Neural progenitor cell (in vitro differentiated cells): ENCODE measurements around the gene MTG2. TPM values are rescaled to one million over a fixed set of nuclear protein-coding genes. Genes with fewer than 3 reads are reported as not detected.

Source experiments
- DNase-seq: peaks from one replicate; pipeline ENCODE4 v3.0.0-alpha.2; 2016; ENCODE audit warnings: low spot score
- H2AFZ ChIP-seq: fragments of 200-600 bp; sonication (generic); replicated peaks from 2 replicates; pipeline ENCODE4 v1.6.1; 2016; ENCODE audit warnings: antibody characterized with exemption
- H3F3A ChIP-seq: fragments of 200-600 bp; sonication (generic); 2 replicates; pipeline ENCODE4 v1.6.1; 2016; ENCODE audit warnings: antibody characterized with exemption, low read depth
- H3K27ac ChIP-seq: fragments of 200-600 bp; sonication (generic); 2 replicates; pipeline ENCODE4 v1.5.1; 2016; ENCODE audit warnings: mild to moderate bottlenecking
- H3K27me3 ChIP-seq: fragments of 200-600 bp; sonication (generic); 2 replicates; pipeline ENCODE4 v1.6.1; 2016; ENCODE audit warnings: mild to moderate bottlenecking, moderate library complexity
- H3K36me3 ChIP-seq: fragments of 200-600 bp; sonication (generic); 2 replicates; pipeline ENCODE4 v1.5.1; 2016
- H3K4me1 ChIP-seq: fragments of 200-600 bp; sonication (generic); 2 replicates; pipeline ENCODE4 v1.6.1; 2016; ENCODE audit warnings: mixed run types
- H3K4me2 ChIP-seq: fragments of 200-600 bp; sonication (generic); 2 replicates; pipeline ENCODE4 v1.6.1; 2016
- H3K4me3 ChIP-seq: fragments of 200-600 bp; sonication (generic); 2 replicates; pipeline ENCODE4 v1.5.1; 2016
- H3K79me2 ChIP-seq: fragments of 200-600 bp; sonication (generic); 2 replicates; pipeline ENCODE4 v1.6.1; 2016; ENCODE audit warnings: low read depth
- H3K9ac ChIP-seq: fragments of 200-600 bp; sonication (generic); 2 replicates; pipeline ENCODE4 v1.6.1; 2016
- H3K9me3 ChIP-seq: fragments of 200-600 bp; sonication (generic); 2 replicates; pipeline ENCODE4 v1.5.1; 2016; ENCODE audit warnings: low read depth
- H4K20me1 ChIP-seq: fragments of 200-600 bp; sonication (generic); 2 replicates; pipeline ENCODE4 v1.6.1; 2016; ENCODE audit warnings: low read depth
- H3K27ac Mint-ChIP-seq: 3 replicates; pipeline ENCODE4 v1.8.0; 2021; ENCODE audit warnings: mixed read lengths
- H3K27me3 Mint-ChIP-seq: 2 replicates; pipeline ENCODE4 v1.8.0; 2022; ENCODE audit warnings: low read depth, mild to moderate bottlenecking, inconsistent platforms, moderate library complexity, mixed read lengths; ENCODE audit not compliant: insufficient read depth
- H3K36me3 Mint-ChIP-seq: 3 replicates; pipeline ENCODE4 v1.8.0; 2021; ENCODE audit warnings: mixed read lengths
- H3K4me1 Mint-ChIP-seq: 3 replicates; pipeline ENCODE4 v1.8.0; 2021; ENCODE audit warnings: mixed read lengths
- H3K4me3 Mint-ChIP-seq: 3 replicates; pipeline ENCODE4 v1.8.0; 2021; ENCODE audit warnings: mild to moderate bottlenecking, moderate library complexity, mixed read lengths
- H3K9me3 Mint-ChIP-seq: 3 replicates; pipeline ENCODE4 v1.8.0; 2020; ENCODE audit warnings: mixed read lengths
- EZH2 ChIP-seq: fragments of 200-600 bp; sonication (generic); IDR thresholded peaks from 2 replicates; pipeline ENCODE4 v1.6.1; 2017; ENCODE audit warnings: antibody characterized with exemption, mild to moderate bottlenecking, moderate library complexity
- EZH2phosphoT487 ChIP-seq: fragments of 200-600 bp; sonication (generic); IDR thresholded peaks from 2 replicates; pipeline ENCODE4 v1.6.1; 2017; ENCODE audit warnings: antibody characterized with exemption
- total RNA-seq: library from RNA; depleted of rRNA; stranded (reverse); fragments of >200 nt; gene quantifications from 2 replicates; pipeline ENCODE4 v1.2.3, GENCODE V29; 2015; ENCODE audit warnings: low replicate concordance
- TF ChIP-seq, protein P1 (sequence below): fragments of 200-600 bp; sonication (generic); IDR thresholded peaks from 2 replicates; pipeline ENCODE4 v1.5.1; 2017; ENCODE audit warnings: antibody characterized with exemption, mild to moderate bottlenecking

The MTG2 gene, protein sequence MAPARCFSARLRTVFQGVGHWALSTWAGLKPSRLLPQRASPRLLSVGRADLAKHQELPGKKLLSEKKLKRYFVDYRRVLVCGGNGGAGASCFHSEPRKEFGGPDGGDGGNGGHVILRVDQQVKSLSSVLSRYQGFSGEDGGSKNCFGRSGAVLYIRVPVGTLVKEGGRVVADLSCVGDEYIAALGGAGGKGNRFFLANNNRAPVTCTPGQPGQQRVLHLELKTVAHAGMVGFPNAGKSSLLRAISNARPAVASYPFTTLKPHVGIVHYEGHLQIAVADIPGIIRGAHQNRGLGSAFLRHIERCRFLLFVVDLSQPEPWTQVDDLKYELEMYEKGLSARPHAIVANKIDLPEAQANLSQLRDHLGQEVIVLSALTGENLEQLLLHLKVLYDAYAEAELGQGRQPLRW
- 16.2 and 19.2 TPM in 2 replicates for total RNA-seq

DNA sequence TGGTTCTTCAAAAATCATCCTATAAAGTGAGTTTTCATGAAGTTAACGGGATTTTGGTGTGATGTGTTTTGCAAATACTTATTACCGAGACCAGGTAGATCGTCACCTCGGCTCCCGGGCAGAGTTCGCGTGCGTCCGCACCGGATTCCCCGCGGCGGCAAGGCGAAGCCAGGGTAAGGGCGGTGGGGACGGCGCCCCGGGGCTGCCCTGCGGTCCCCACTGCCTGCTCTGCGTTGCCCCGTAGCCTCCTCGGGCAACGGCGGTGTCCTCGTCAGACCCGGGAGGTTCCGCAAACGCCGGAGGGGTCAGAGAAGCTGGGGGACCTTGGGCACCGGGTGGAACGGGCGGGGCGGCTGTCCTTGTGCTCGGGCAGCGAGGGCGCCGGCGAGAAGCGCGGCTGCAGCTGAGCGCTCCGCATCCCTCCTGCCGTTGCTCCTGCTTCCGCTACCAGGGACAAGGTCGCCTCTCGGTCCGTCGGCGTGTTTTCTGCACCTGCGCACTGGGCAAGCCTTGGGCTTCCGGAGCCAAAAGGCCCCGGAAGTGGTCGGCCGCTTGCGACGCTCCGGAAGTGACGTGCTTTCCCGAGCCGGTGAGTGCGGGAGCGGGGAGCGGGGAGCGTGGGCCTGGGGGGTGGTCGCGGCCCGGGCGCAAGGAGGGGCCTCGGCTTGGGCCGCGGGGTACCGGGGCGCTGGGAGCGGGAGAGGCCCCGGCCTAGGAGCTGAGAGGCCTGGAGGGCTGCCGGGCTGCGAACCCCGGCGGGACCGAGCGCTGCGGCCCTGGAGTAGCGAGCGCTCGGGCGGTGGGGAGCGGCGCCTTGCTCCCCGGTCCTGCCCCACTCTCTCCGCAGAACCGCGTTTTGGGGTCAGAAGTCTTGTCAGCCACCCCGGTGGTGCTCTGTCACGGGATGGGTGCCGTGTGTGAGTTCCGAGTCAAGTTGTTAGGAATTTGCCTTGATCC, at the start of gene MTG2:
Gene MTG2 (plus strand): TSS at position 560 of the 957 bp plus-strand sequence. CDS start 10,393 bp downstream, outside the sequence.
- H3K4me3 Mint-ChIP-seq = peak within 1 kb of the TSS; percentile 96
- peak; percentile 98 for DNase-seq
- H3K4me1 ChIP-seq = peaks cover 10% of the 10 kb centered on the region

DNA sequence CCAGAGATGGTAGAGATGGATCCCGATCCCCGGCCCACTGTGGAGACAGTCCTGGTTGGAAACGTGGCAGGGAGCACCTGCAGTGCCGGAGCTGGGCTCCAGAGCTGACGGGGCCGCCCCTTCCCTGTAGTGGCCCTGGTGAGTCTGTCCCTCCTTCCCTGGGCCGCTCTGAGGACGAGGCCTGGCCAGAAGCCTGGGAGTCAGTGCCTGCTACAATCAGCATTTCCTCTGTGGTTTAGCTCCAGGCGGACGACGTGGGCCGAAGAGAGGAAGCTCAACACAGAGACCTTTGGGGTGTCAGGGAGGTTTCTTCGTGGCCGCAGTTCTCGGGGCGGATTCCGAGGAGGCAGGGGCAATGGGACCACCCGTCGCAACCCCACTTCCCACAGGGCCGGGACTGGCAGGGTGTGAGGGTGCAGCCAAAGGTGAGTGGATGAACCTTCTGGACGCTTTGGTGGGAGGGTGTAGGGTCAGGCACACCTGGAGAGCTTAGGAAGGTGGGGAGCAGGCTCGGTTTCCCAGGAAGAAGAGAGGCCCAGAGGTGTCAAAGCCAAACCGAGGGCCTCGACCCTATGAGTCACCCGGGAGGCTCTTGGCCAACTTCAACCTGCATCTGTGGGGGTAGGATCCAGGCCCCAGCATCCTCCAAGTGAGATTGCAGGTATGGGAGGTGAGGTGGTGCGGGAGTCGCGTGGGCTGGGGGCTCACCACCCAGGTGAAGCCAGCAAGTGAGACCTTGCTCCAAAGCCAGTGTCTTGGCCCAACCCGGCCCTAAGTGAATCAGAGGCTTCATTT, 49.6 kb upstream of the MTG2 start:
- H3K9ac ChIP-seq = no peak overlapping the region

More for the DNA sequence above, at the start of gene MTG2:
- Mint-ChIP-seq H3K36me3 (no peaks in the 10 kb centered on the region), H3K27ac (peak within 1 kb of the TSS; percentile 74), H3K4me1 (peaks cover 17% of the 10 kb centered on the region), H3K27me3 (peaks cover 3% of the 10 kb centered on the region), H3K9me3 (no peaks in the 10 kb centered on the region)
- Histone ChIP-seq H4K20me1 (no peaks in the 10 kb centered on the region), H3F3A (peaks cover 35% of the 10 kb centered on the region), H3K4me2 (peak within 1 kb of the TSS; percentile 88), H3K27me3 (no peaks in the 10 kb centered on the region), H3K9ac (peak within 1 kb of the TSS; percentile 93), H3K9me3 (no peaks in the 10 kb centered on the region), H3K4me3 (peak within 1 kb of the TSS; percentile 95), H3K79me2 (peaks cover 37% of the 10 kb centered on the region), H3K27ac (peak within 1 kb of the TSS; percentile 90), H3K36me3 (peaks cover 7% of the 10 kb centered on the region), H2AFZ (peak within 1 kb of the TSS; percentile 80)
- TF ChIP-seq EZH2phosphoT487 = no peak
- TF ChIP-seq, protein P1, sequence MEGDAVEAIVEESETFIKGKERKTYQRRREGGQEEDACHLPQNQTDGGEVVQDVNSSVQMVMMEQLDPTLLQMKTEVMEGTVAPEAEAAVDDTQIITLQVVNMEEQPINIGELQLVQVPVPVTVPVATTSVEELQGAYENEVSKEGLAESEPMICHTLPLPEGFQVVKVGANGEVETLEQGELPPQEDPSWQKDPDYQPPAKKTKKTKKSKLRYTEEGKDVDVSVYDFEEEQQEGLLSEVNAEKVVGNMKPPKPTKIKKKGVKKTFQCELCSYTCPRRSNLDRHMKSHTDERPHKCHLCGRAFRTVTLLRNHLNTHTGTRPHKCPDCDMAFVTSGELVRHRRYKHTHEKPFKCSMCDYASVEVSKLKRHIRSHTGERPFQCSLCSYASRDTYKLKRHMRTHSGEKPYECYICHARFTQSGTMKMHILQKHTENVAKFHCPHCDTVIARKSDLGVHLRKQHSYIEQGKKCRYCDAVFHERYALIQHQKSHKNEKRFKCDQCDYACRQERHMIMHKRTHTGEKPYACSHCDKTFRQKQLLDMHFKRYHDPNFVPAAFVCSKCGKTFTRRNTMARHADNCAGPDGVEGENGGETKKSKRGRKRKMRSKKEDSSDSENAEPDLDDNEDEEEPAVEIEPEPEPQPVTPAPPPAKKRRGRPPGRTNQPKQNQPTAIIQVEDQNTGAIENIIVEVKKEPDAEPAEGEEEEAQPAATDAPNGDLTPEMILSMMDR = peak; percentile 6
- no peak for TF ChIP-seq EZH2

More for the DNA sequence above, 49.6 kb upstream of the MTG2 start:
- Histone ChIP-seq H3K36me3 (peaks cover 3% of the 10 kb centered on the region), H3K4me3 (no peak overlapping the region), H3K4me2 (no peak overlapping the region), H3K4me1 (no peaks in the 10 kb centered on the region), H2AFZ (no peak overlapping the region), H3K79me2 (peaks cover 21% of the 10 kb centered on the region), H4K20me1 (peaks cover 92% of the 10 kb centered on the region), H3F3A (peaks cover 46% of the 10 kb centered on the region), H3K27ac (no peak overlapping the region), H3K9me3 (no peaks in the 10 kb centered on the region), H3K27me3 (no peaks in the 10 kb centered on the region)
- peaks cover 48% of the 10 kb centered on the region for H3K36me3 Mint-ChIP-seq
- DNase-seq = no peak
- peak overlapping the region; percentile 24 for H3K4me3 Mint-ChIP-seq
- no peaks in the 10 kb centered on the region for H3K4me1 Mint-ChIP-seq
- peaks cover 13% of the 10 kb centered on the region for H3K27me3 Mint-ChIP-seq
- TF ChIP-seq, protein P1 = no peak
- TF ChIP-seq EZH2phosphoT487 (no peak), EZH2 (no peak)
- no peaks in the 10 kb centered on the region for H3K9me3 Mint-ChIP-seq
- H3K27ac Mint-ChIP-seq = no peak overlapping the region
